H9 (cell line): ENCODE data around the gene ATXN10. TPM values are rescaled to one million over a fixed set of nuclear protein-coding genes. Genes with fewer than 3 reads are reported as not detected.

ENCODE experiments used
- DNase-seq: peaks from one replicate; pipeline ENCODE4 v3.0.0-alpha.2; 2017
- H2AFZ ChIP-seq: one replicate; pipeline ENCODE4 v1.6.1; 2013; ENCODE audit warnings: mild to moderate bottlenecking, low read length, control low read depth, moderate library complexity
- H2AK5ac ChIP-seq: 2 replicates; pipeline ENCODE4 v1.6.1; 2013; ENCODE audit warnings: low read length, control low read depth, mixed read lengths; ENCODE audit not compliant: insufficient read length
- H2BK120ac ChIP-seq: one replicate; pipeline ENCODE4 v1.6.1; 2013; ENCODE audit warnings: low read depth, mild to moderate bottlenecking, low read length, control low read depth, inconsistent platforms; ENCODE audit not compliant: poor library complexity, severe bottlenecking
- H2BK12ac ChIP-seq: 2 replicates; pipeline ENCODE4 v1.6.1; 2013; ENCODE audit warnings: low read length, control low read depth, mixed read lengths, low read depth; ENCODE audit not compliant: insufficient read length
- H2BK15ac ChIP-seq: 2 replicates; pipeline ENCODE4 v1.6.1; 2013; ENCODE audit warnings: low read depth, low read length, control low read depth
- H2BK20ac ChIP-seq: one replicate; pipeline ENCODE4 v1.6.1; 2013; ENCODE audit warnings: low read depth, mild to moderate bottlenecking, low read length, control low read depth, inconsistent platforms; ENCODE audit not compliant: poor library complexity, severe bottlenecking
- H2BK5ac ChIP-seq: 2 replicates; pipeline ENCODE4 v1.6.1; 2013; ENCODE audit warnings: low read length, control low read depth, mixed read lengths; ENCODE audit not compliant: insufficient read length
- H3K14ac ChIP-seq: 2 replicates; pipeline ENCODE4 v1.6.1; 2013; ENCODE audit warnings: low read length, control low read depth; ENCODE audit not compliant: insufficient read depth
- H3K18ac ChIP-seq: 2 replicates; pipeline ENCODE4 v1.6.1; 2013; ENCODE audit warnings: low read depth, mild to moderate bottlenecking, mixed read lengths, low read length, control low read depth; ENCODE audit not compliant: insufficient read length
- H3K23ac ChIP-seq: 2 replicates; pipeline ENCODE4 v1.6.1; 2013; ENCODE audit warnings: low read length, control low read depth, mixed read lengths, low read depth; ENCODE audit not compliant: insufficient read length
- H3K23me2 ChIP-seq: 2 replicates; pipeline ENCODE4 v1.6.1; 2013; ENCODE audit warnings: low read depth, mild to moderate bottlenecking, mixed read lengths, low read length, control low read depth; ENCODE audit not compliant: insufficient read length, poor library complexity, severe bottlenecking
- H3K27ac ChIP-seq: 2 replicates; pipeline ENCODE4 v1.5.1; 2013; ENCODE audit warnings: low read length, control low read depth, mixed read lengths, low read depth; ENCODE audit not compliant: insufficient read length
- H3K27me3 ChIP-seq: 2 replicates; pipeline ENCODE4 v1.6.1; 2013; ENCODE audit warnings: low read length, control low read depth, inconsistent platforms; ENCODE audit not compliant: insufficient read depth
- H3K4ac ChIP-seq: 2 replicates; pipeline ENCODE4 v1.6.1; 2013; ENCODE audit warnings: low read depth, mild to moderate bottlenecking, control low read depth, inconsistent platforms, low read length, moderate library complexity
- H3K4me1 ChIP-seq: 2 replicates; pipeline ENCODE4 v1.6.1; 2013; ENCODE audit warnings: low read length, control low read depth, inconsistent platforms; ENCODE audit not compliant: insufficient read depth
- H3K4me2 ChIP-seq: 2 replicates; pipeline ENCODE4 v1.6.1; 2013; ENCODE audit warnings: low read length, control low read depth, mixed read lengths; ENCODE audit not compliant: insufficient read length, insufficient read depth
- H3K56ac ChIP-seq: 2 replicates; pipeline ENCODE4 v1.6.1; 2013; ENCODE audit warnings: low read depth, mild to moderate bottlenecking, mixed read lengths, low read length, control low read depth; ENCODE audit not compliant: insufficient read length
- H3K79me1 ChIP-seq: 2 replicates; pipeline ENCODE4 v1.6.1; 2013; ENCODE audit warnings: low read depth, mild to moderate bottlenecking, moderate library complexity, low read length, control low read depth, inconsistent platforms; ENCODE audit not compliant: insufficient read depth, poor library complexity, severe bottlenecking
- H3K79me2 ChIP-seq: 2 replicates; pipeline ENCODE4 v1.6.1; 2013; ENCODE audit warnings: low read length, control low read depth, inconsistent platforms; ENCODE audit not compliant: insufficient read depth
- H3K9ac ChIP-seq: 2 replicates; pipeline ENCODE4 v1.6.1; 2013; ENCODE audit warnings: low read length, control low read depth, mixed read lengths; ENCODE audit not compliant: insufficient read length; ENCODE audit errors: extremely low read depth
- H3K9me3 ChIP-seq: one replicate; pipeline ENCODE4 v1.6.1; 2013; ENCODE audit warnings: low read depth, low read length, inconsistent platforms; ENCODE audit not compliant: control insufficient read depth
- H3T11ph ChIP-seq: one replicate; pipeline ENCODE4 v1.6.1; 2013; ENCODE audit warnings: mild to moderate bottlenecking, low read length, control low read depth, inconsistent platforms
- H4K20me1 ChIP-seq: one replicate; pipeline ENCODE4 v1.6.1; 2013; ENCODE audit not compliant: control insufficient read depth, insufficient read length, insufficient read depth
- H4K5ac ChIP-seq: 2 replicates; pipeline ENCODE4 v1.6.1; 2013; ENCODE audit warnings: low read depth, mild to moderate bottlenecking, mixed read lengths, low read length, control low read depth; ENCODE audit not compliant: insufficient read length
- H4K8ac ChIP-seq: replicated peaks from 2 replicates; pipeline ENCODE4 v1.6.1; 2013; ENCODE audit warnings: low read length, control low read depth, mixed read lengths, low read depth; ENCODE audit not compliant: insufficient read length
- H4K91ac ChIP-seq: 2 replicates; pipeline ENCODE4 v1.6.1; 2013; ENCODE audit warnings: low read depth, mild to moderate bottlenecking, moderate library complexity, mixed read lengths, low read length, control low read depth; ENCODE audit not compliant: insufficient read length
- H3K27ac Mint-ChIP-seq, 3 experiments: 2 replicates in 2 of 3; 3 replicates in 1 of 3; pipeline ENCODE4 v1.8.0; 2020 to 2021; ENCODE audit warnings: mixed read lengths in 3 of 3, mild to moderate bottlenecking in 1 of 3, moderate library complexity in 1 of 3
- H3K27me3 Mint-ChIP-seq: 2 replicates; pipeline ENCODE4 v1.8.0; 2021; ENCODE audit warnings: low read depth, mild to moderate bottlenecking, moderate library complexity, mixed read lengths
- H3K36me3 Mint-ChIP-seq, 3 experiments: 2 replicates in 2 of 3; 3 replicates in 1 of 3; pipeline ENCODE4 v1.8.0; 2020 to 2021; ENCODE audit warnings: low read depth in 3 of 3, mixed read lengths in 3 of 3; ENCODE audit not compliant: insufficient read depth in 1 of 3
- H3K4me1 Mint-ChIP-seq, 2 experiments: 2 replicates each; pipeline ENCODE4 v1.8.0; 2020; ENCODE audit warnings: mixed read lengths in 2 of 2
- H3K4me3 Mint-ChIP-seq, 2 experiments: 2 replicates in 1 of 2; 3 replicates in 1 of 2; pipeline ENCODE4 v1.8.0; 2020 to 2021; ENCODE audit warnings: mild to moderate bottlenecking in 2 of 2, mixed read lengths in 2 of 2, moderate library complexity in 1 of 2
- H3K9me3 Mint-ChIP-seq, 2 experiments: 2 replicates in 1 of 2; 3 replicates in 1 of 2; pipeline ENCODE4 v1.8.0; 2020; ENCODE audit warnings: mild to moderate bottlenecking in 2 of 2, mixed read lengths in 2 of 2, moderate library complexity in 1 of 2
- CTCF ChIP-seq: fragments of 200-600 bp; sonication (generic); conservative IDR thresholded peaks from 3 replicates; pipeline ENCODE4 v1.8.0; 2021; ENCODE audit warnings: antibody characterized with exemption, mild to moderate bottlenecking
- WGBS: extraction: QIAGEN DNeasy Blood & Tissue Kit; methylation state at CpG from one replicate; pipeline ENCODE4 v1.1.7; 2013; ENCODE audit warnings: missing lambda C conversion rate, low lambda C conversion rate, mixed read lengths; ENCODE audit not compliant: insufficient read length; ENCODE audit errors: extremely low coverage; 5-methylcytosine and 5-hydroxymethylcytosine counted together
- total RNA-seq: library from RNA; stranded (reverse); gene quantifications from 2 replicates; pipeline ENCODE4 v1.2.1, GENCODE V29; 2021

ATXN10 gene
- total RNA-seq, 1 experiment from 2014 or later, result 210 TPM

GRCh38 chr22:45807156-45807915, 135.7 kb downstream of the ATXN10 start:
- no peak for DNase-seq
- peaks cover 10 to 20% (median 19%) of the 10 kb centered on the region in 3 experiments; a peak in 6 of 7 replicates for H3K36me3 Mint-ChIP-seq
- Histone ChIP-seq H3T11ph (no peak overlapping the region), H2BK15ac (no peak overlapping the region), H3K9me3 (no peaks in the 10 kb centered on the region), H3K79me1 (no peaks in the 10 kb centered on the region), H2BK120ac (no peak overlapping the region), H3K56ac (no peak overlapping the region), H3K4me1 (no peaks in the 10 kb centered on the region), H4K20me1 (no peaks in the 10 kb centered on the region), H3K23me2 (no peaks in the 10 kb centered on the region), H2AFZ (no peak overlapping the region), H3K23ac (no peak overlapping the region), H2BK5ac (no peak overlapping the region), H2AK5ac (no peak overlapping the region), H3K27ac (no peak overlapping the region), H4K91ac (no peak overlapping the region), H3K18ac (no peak overlapping the region), H2BK20ac (no peak overlapping the region), H3K9ac (no peak overlapping the region), H3K4me2 (no peak overlapping the region), H3K14ac (no peak overlapping the region), H2BK12ac (no peak overlapping the region), H3K27me3 (no peaks in the 10 kb centered on the region), H4K8ac (no peak overlapping the region), H4K5ac (no peak overlapping the region), H3K4ac (no peak overlapping the region), H3K79me2 (no peaks in the 10 kb centered on the region)
- H3K27ac Mint-ChIP-seq, result no peak overlapping the region; a peak in 1 of 7 replicates
- H3K27me3 Mint-ChIP-seq, result no peaks in the 10 kb centered on the region
- peaks cover 0 to 3% of the 10 kb centered on the region in 2 experiments; a peak in 1 of 4 replicates for H3K4me1 Mint-ChIP-seq
- no peaks in the 10 kb centered on the region for H3K9me3 Mint-ChIP-seq
- no CpG with 5 or more reads among the region's 10 CpGs for WGBS
- no peak overlapping the region for H3K4me3 Mint-ChIP-seq
- no peak for TF ChIP-seq CTCF
